Measurements from ENCODE around the gene PHAF1. TPM values are rescaled to one million over a fixed set of nuclear protein-coding genes. Genes with fewer than 3 reads are reported as not detected.

The PHAF1 gene
- total RNA-seq, 4 donors from 2014 or later = 39.7 to 51.1 (median 46.8) TPM

DNA sequence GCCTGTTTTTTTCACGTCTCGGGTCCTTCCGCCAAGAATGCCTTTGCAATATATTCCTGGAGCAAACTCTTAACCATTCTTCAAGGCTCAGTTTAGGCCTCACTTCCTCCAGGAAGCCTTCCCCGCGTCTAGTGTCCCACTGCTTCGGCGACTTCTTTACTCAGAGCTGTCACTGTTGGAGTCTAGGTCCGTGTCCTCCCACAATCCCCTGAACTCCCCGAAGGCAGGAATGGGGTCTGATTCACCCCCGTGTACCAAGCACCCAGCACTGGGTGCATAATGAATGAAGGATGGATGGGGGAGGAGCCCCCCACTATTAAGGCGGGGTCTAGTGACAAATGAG is 73.5 kb downstream of the PHAF1 start:
- H3K4me3 ChIP-seq (ENCODE audit: low read depth, poor library complexity, severe bottlenecking) = no peak overlapping the region
- DNase-seq (ENCODE audit: low spot score in 2 of 2) = no peak
- intact Hi-C loops (cut with DNase I; ENCODE audit: low total_unique reads) = no loop called here
- WGBS, 2 donors = 6 to 7% methylated on average over 11 of the region's 11 CpGs
- no peak for TF ChIP-seq POLR2A (IDR thresholded peaks at IDR 0.05)

DNA sequence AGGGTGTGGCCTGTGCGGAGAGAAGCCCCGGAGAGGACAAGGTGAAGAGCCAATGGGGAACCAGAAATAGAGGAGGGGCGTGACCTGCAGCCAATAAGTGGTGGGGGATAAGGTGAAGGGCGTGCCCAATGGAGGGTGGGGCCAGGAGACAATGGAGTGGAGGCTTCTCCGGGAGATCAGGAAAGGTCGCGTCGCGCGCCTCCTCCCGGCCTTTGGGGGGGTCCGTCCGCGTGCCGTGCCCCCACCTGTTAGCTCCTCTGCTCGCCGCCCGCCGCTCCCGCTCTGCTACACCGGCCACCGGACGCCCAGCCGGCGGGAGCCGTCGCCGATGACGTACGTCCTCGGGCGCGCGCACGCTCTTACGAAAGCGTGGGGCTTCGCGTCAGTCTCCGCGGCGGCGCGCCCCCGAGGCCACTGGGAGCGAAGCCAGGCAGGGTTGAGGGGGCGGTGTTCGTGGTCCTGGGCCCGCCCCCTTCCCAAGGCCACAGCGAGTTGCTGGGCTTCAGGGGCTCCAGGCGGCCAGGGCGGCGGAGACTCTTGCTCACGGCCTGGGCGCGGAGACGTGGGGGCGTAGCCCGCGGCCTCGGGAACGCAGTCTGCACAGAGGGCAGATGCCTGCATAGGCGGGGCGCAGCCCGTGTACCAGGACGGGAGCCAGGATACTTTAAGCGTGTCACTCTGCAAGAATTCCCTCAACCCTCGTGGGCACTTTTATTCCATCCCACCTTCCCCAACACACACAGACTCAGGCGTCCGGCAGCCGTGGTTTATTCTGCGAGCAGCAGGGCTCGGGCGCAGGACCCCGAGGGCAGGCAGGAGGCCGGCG is 74.1 kb downstream of the PHAF1 start, which contains the start of gene MATCAP1:
MATCAP1 (minus strand) TSS at position 337 of the 826 bp plus-strand sequence. CDS start 3,353 bp downstream, outside the sequence.
- intact Hi-C loops (cut with DNase I; ENCODE audit: low total_unique reads) = no loop called here
- H3K4me3 ChIP-seq (ENCODE audit: low read depth, poor library complexity, severe bottlenecking) = peak within 1 kb of the TSS; percentile 49
- TF ChIP-seq, protein P1, sequence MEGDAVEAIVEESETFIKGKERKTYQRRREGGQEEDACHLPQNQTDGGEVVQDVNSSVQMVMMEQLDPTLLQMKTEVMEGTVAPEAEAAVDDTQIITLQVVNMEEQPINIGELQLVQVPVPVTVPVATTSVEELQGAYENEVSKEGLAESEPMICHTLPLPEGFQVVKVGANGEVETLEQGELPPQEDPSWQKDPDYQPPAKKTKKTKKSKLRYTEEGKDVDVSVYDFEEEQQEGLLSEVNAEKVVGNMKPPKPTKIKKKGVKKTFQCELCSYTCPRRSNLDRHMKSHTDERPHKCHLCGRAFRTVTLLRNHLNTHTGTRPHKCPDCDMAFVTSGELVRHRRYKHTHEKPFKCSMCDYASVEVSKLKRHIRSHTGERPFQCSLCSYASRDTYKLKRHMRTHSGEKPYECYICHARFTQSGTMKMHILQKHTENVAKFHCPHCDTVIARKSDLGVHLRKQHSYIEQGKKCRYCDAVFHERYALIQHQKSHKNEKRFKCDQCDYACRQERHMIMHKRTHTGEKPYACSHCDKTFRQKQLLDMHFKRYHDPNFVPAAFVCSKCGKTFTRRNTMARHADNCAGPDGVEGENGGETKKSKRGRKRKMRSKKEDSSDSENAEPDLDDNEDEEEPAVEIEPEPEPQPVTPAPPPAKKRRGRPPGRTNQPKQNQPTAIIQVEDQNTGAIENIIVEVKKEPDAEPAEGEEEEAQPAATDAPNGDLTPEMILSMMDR (IDR thresholded peaks at IDR 0.05) = peak in 1 of 3 donors; percentile 24
- no peak for TF ChIP-seq POLR2A (IDR thresholded peaks at IDR 0.05)
- DNase-seq (ENCODE audit: low spot score in 2 of 2) = peak; percentile 97 to 99
- WGBS, 2 donors = 1% methylated on average over 36 to 57 of the region's 77 CpGs

DNA sequence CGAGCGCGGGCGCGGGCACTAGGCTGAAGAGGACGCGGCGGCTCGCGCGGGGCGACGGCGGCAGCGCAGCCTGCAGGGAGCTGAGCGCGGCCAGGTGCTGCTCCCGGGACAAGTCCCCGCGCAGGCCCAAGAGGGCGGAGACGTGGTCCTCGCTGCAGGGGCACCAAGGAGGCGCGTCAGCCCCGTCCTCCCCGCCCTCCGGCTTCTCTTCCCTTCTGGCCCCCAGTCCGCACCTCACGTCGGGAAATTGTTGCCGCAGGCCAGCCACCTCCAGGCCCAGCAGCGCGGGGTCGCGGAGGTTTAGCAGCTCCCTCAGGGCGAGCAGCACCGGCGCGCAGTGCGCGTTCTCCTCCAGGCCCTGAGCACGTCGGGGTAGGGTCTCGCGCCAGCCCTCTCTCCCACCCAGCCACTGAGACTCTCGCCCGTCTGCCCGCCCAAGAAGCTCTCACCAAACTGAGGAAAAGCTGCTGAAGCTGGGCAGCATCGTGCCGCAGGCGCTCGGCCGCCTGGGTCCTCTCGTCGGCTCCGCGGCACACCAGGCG is 74.8 kb downstream of the PHAF1 start:
- DNase-seq (ENCODE audit: low spot score in 2 of 2) = no peak
- intact Hi-C loops (cut with DNase I; ENCODE audit: low total_unique reads) = no loop called here
- peak overlapping the region; percentile 49 for H3K4me3 ChIP-seq (ENCODE audit: low read depth, poor library complexity, severe bottlenecking)
- no peak for TF ChIP-seq POLR2A (IDR thresholded peaks at IDR 0.05)
- TF ChIP-seq, protein P1 (IDR thresholded peaks at IDR 0.05) = no peak
- 4 to 7% methylated on average over 24 to 30 of the region's 59 CpGs for WGBS, 2 donors

DNA sequence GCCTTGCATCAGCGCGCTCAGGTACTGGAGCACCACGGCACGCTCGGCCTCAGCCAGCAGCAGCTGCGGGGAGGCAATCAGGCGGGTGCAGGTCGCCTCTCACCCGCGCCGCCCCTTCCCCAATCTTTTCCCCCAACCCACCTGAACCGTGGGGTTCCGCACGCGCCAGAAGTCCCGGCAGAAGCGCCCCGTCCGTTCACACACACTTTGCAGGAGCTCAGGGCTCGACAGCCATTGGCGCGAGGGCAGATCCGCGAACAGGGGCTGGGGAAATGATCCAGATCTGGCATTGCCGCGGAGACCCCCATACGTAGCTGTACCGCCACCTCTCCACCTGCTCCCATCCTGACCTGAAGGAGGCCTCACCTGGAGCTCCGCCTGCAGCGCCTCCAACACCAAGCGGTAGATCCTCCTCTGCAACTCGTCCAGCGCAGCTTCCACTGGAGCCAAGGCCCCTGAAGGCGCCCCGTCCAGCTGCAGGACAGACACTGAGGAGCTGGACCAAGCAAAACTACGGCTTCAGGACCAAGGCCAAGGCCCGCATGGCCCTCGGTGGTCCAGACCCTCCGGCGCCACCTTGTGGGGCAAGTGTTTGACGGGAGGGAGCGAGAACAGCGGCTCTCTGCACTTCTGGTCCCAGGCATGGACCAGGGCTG is 75.4 kb downstream of the PHAF1 start:
- no peak overlapping the region for H3K4me3 ChIP-seq (ENCODE audit: low read depth, poor library complexity, severe bottlenecking)
- peak; percentile 83 to 98 for DNase-seq (ENCODE audit: low spot score in 2 of 2)
- 12 to 14% methylated on average over 35 to 41 of the region's 43 CpGs for WGBS, 2 donors
- intact Hi-C loops (cut with DNase I; ENCODE audit: low total_unique reads) = no loop called here
- TF ChIP-seq, protein P1 (IDR thresholded peaks at IDR 0.05) = peak in 1 of 3 donors; percentile 74
- no peak for TF ChIP-seq POLR2A (IDR thresholded peaks at IDR 0.05)

DNA sequence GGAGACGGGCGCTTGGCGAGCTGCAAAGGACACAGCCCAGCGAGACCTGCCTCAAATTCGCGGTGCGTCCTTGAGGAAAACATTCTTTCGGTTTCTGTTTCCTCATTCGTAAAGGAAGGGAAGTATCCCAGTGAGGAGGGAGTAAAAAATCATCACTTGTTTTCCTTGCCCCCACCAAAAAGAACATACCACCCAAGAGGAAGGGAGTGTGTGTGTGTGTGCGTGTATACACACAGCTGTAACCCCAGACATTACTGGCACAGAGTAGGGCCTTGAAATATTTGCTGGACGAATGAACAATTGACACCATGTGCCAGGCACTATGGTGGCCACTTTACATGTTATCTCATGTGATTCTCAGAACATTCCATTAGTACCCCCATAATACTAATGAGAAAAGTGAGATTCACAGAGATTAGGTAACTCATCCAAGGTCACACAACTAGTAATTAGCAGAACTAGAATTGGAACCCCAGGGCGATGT is 76.0 kb downstream of the PHAF1 start:
- intact Hi-C loops (cut with DNase I; ENCODE audit: low total_unique reads) = no loop called here
- no peak for DNase-seq (ENCODE audit: low spot score in 2 of 2)
- 8 to 11% methylated on average over 12 of the region's 12 CpGs for WGBS, 2 donors
- TF ChIP-seq POLR2A (IDR thresholded peaks at IDR 0.05) = no peak
- TF ChIP-seq, protein P1 (IDR thresholded peaks at IDR 0.05) = no peak
- no peak overlapping the region for H3K4me3 ChIP-seq (ENCODE audit: low read depth, poor library complexity, severe bottlenecking)

DNA sequence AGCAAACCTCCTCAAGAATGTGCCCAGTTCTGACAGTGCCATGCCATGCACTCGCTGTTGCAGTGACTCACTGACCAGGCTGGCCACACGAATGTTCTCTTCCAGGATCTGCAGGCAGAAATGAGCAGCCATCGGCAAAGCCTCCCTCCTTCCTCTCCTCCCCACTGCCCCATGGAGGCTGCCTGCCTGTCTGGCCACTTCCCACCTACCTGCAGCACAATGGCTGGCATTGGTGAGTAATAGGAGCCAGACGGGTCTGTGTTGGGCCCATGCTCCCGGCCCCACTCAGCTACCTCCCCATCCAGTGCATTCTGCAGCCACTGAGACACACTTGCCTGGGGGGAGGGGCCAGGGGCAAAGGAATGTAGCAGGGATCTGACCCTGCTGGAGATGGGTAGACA is 76.8 kb downstream of the PHAF1 start:
- TF ChIP-seq, protein P1 (IDR thresholded peaks at IDR 0.05) = no peak
- TF ChIP-seq POLR2A (IDR thresholded peaks at IDR 0.05) = no peak
- DNase-seq (ENCODE audit: low spot score in 2 of 2) = no peak
- 58 to 77% methylated on average over 5 of the region's 5 CpGs for WGBS, 2 donors
- intact Hi-C loops (cut with DNase I; ENCODE audit: low total_unique reads) = no loop called here
- no peak overlapping the region for H3K4me3 ChIP-seq (ENCODE audit: low read depth, poor library complexity, severe bottlenecking)
